OCI-LY7 (cell line): ENCODE data around the gene MTSS2. TPM values are rescaled to one million over a fixed set of nuclear protein-coding genes. Genes with fewer than 3 reads are reported as not detected.

Experiments
- BruUV-seq: library from RNA; stranded (reverse); fragments of 400-500 nt; replicated peaks from 2 replicates; lab custom pipeline; 2021; lab: Mats Ljungman, UMichigan
- CTCF ChIA-PET: fragments of 300-600 bp; sonication (Branson Sonifier 250); formaldehyde crosslinking; loops from one replicate; lab custom pipeline; 2022; ENCODE audit warnings: antibody characterized with exemption; ENCODE audit not compliant: unreplicated experiment; lab: Charles Lee
- POLR2A ChIA-PET: fragments of 300-600 bp; sonication (Branson Sonifier 250); formaldehyde crosslinking; loops from one replicate; lab custom pipeline; 2022; ENCODE audit warnings: antibody characterized with exemption; lab: Charles Lee
- DNase-seq: peaks from one replicate; pipeline ENCODE4 v3.0.0-alpha.2; 2015; ENCODE audit warnings: low spot score
- H2AFZ ChIP-seq: fragments of 200-600 bp; sonication (generic), shearing (Covaris generic); 2 replicates; pipeline ENCODE4 v1.6.1; 2014; ENCODE audit warnings: mild to moderate bottlenecking, antibody characterized with exemption, low read length, moderate library complexity
- H3K27ac ChIP-seq: fragments of 200-600 bp; sonication (generic); 2 replicates; pipeline ENCODE4 v1.5.1; 2014; ENCODE audit warnings: mixed run types, low read depth, mild to moderate bottlenecking, moderate library complexity, low read length, inconsistent platforms; ENCODE audit not compliant: poor library complexity, severe bottlenecking
- H3K36me3 ChIP-seq: fragments of 200-600 bp; sonication (generic); 2 replicates; pipeline ENCODE4 v1.6.1; 2014; ENCODE audit warnings: mild to moderate bottlenecking, antibody characterized with exemption, low read length, moderate library complexity, mixed read lengths; ENCODE audit not compliant: insufficient read depth
- H3K4me1 ChIP-seq: fragments of 200-600 bp; sonication (generic); 2 replicates; pipeline ENCODE4 v1.5.1; 2014; ENCODE audit warnings: mild to moderate bottlenecking, low read length; ENCODE audit not compliant: insufficient read depth, poor library complexity, severe bottlenecking
- H3K4me2 ChIP-seq: fragments of 200-600 bp; sonication (generic); 2 replicates; pipeline ENCODE4 v1.6.1; 2014; ENCODE audit warnings: mild to moderate bottlenecking, low read length
- H3K4me3 ChIP-seq: fragments of 200-600 bp; sonication (generic); 2 replicates; pipeline ENCODE4 v1.5.1; 2014; ENCODE audit warnings: mild to moderate bottlenecking, low read depth, low read length; ENCODE audit not compliant: poor library complexity, severe bottlenecking
- H3K79me2 ChIP-seq: fragments of 200-600 bp; sonication (generic); 2 replicates; pipeline ENCODE4 v1.6.1; 2016; ENCODE audit warnings: low read depth, mild to moderate bottlenecking, low read length, moderate library complexity, mixed read lengths; ENCODE audit not compliant: insufficient read depth
- H3K9me2 ChIP-seq: fragments of 200-600 bp; sonication (generic); 2 replicates; pipeline ENCODE4 v1.6.1; 2016; ENCODE audit warnings: mild to moderate bottlenecking, low read length, mixed read lengths; ENCODE audit not compliant: insufficient read depth
- H3K9me3 ChIP-seq: fragments of 200-600 bp; sonication (generic); 2 replicates; pipeline ENCODE4 v1.6.1; 2014; ENCODE audit warnings: mild to moderate bottlenecking, mixed run types, low read length, mixed read lengths
- H4K20me1 ChIP-seq: fragments of 200-600 bp; sonication (generic); 2 replicates; pipeline ENCODE4 v1.6.1; 2014; ENCODE audit warnings: mild to moderate bottlenecking, antibody characterized with exemption, low read length, moderate library complexity, mixed read lengths; ENCODE audit not compliant: insufficient read depth
- CTCF ChIP-seq: fragments of 200-600 bp; sonication (generic); conservative IDR thresholded peaks from 2 replicates; pipeline ENCODE4 v1.5.1; 2014; ENCODE audit warnings: mild to moderate bottlenecking, antibody characterized with exemption, low read length, moderate library complexity, mixed read lengths
- EZH2phosphoT487 ChIP-seq: fragments of 200-600 bp; sonication (generic); IDR thresholded peaks from 2 replicates; pipeline ENCODE4 v1.6.1; 2018; ENCODE audit warnings: low read depth, borderline replicate concordance, mild to moderate bottlenecking, mixed run types, antibody characterized with exemption, low read length, moderate library complexity, mixed read lengths
- intact Hi-C: fragments of 100-400 bp; cut with micrococcal nuclease; formaldehyde crosslinking; loops from one replicate; pipeline ENCODE4 v1.10.0; 2022; ENCODE audit not compliant: unreplicated experiment
- total RNA-seq, 2 experiments: library from RNA; depleted of rRNA in 1 of 2; stranded (reverse); fragments of >200 nt in 1 of 2; shearing (Covaris generic) in 1 of 2; gene quantifications; 2 replicates each; pipeline ENCODE4 v1.2.3, GENCODE V29; 2014 to 2022

MTSS2 gene
- total RNA-seq, 2 experiments from 2014 or later, result 0.17 to 0.19 TPM

- no peaks in the 10 kb centered on the region for H4K20me1 ChIP-seq
- peaks cover 18% of the 10 kb centered on the region for H3K4me1 ChIP-seq
- H3K27ac ChIP-seq, result no peak overlapping the region
- TF ChIP-seq CTCF (no peak), EZH2phosphoT487 (no peak)
- peaks cover 9% of the 10 kb centered on the region; the same call in 1 of the 2 replicates for H3K36me3 ChIP-seq
- no peak for DNase-seq
- no peak overlapping the region for H2AFZ ChIP-seq
- H3K9me3 ChIP-seq, result no peaks in the 10 kb centered on the region
- H3K4me3 ChIP-seq, result no peak overlapping the region
- no TSS peak for BruUV-seq
- H3K79me2 ChIP-seq, result no peaks in the 10 kb centered on the region
- ChIA-PET POLR2A (interaction anchor here (1.0 kb wide), 1 partner anchor 22 kb away, joined by 3 read pairs; no protein-coding TSS in a partner anchor), CTCF (no interaction called here)
- H3K4me2 ChIP-seq, result no peak overlapping the region
- H3K9me2 ChIP-seq, result no peaks in the 10 kb centered on the region
- intact Hi-C loops, result no loop called here
Measured at GRCh38 chr16:70734522-70735095, 48.8 kb upstream of the MTSS2 start.

GRCh38 chr16:70730944-70731343 lies 45.1 kb upstream of the MTSS2 start:
- ChIA-PET POLR2A (interaction anchor here (0.7 kb wide), 1 partner anchor 98 kb away, joined by 4 read pairs; no protein-coding TSS in a partner anchor), CTCF (no interaction called here)
- intact Hi-C loops, result no loop called here
- no peaks in the 10 kb centered on the region for H3K79me2 ChIP-seq
- TF ChIP-seq EZH2phosphoT487 (no peak), CTCF (no peak)
- H3K27ac ChIP-seq, result no peak overlapping the region
- no peaks in the 10 kb centered on the region for H3K9me3 ChIP-seq
- BruUV-seq, result no TSS peak
- no peak overlapping the region for H3K4me2 ChIP-seq
- no peak overlapping the region for H2AFZ ChIP-seq
- no peaks in the 10 kb centered on the region for H4K20me1 ChIP-seq
- H3K4me1 ChIP-seq, result no peaks in the 10 kb centered on the region
- H3K9me2 ChIP-seq, result no peaks in the 10 kb centered on the region
- no peak overlapping the region for H3K4me3 ChIP-seq
- no peak for DNase-seq
- H3K36me3 ChIP-seq, result peaks cover 30% of the 10 kb centered on the region; the same call in 1 of the 2 replicates

GRCh38 chr16:70730031-70730430 lies 44.2 kb upstream of the MTSS2 start:
- Histone ChIP-seq H3K4me1 (no peaks in the 10 kb centered on the region), H3K4me3 (no peak overlapping the region), H4K20me1 (no peaks in the 10 kb centered on the region), H3K9me2 (no peaks in the 10 kb centered on the region), H3K27ac (no peak overlapping the region), H3K79me2 (no peaks in the 10 kb centered on the region), H3K9me3 (no peaks in the 10 kb centered on the region), H3K4me2 (no peak overlapping the region), H3K36me3 (peaks cover 30% of the 10 kb centered on the region; the same call in 1 of the 2 replicates), H2AFZ (no peak overlapping the region)
- ChIA-PET CTCF (no interaction called here), POLR2A (no interaction called here)
- intact Hi-C loops, result no loop called here
- no TSS peak for BruUV-seq
- TF ChIP-seq CTCF (no peak), EZH2phosphoT487 (no peak)
- DNase-seq, result no peak
